ENCODE results near the gene LPAR3.

The LPAR3 gene

GRCh38 chr1:84827976-84828375, 65.0 kb downstream of the LPAR3 start:
- DNase-seq (ENCODE audit: low spot score): no peak

DNA sequence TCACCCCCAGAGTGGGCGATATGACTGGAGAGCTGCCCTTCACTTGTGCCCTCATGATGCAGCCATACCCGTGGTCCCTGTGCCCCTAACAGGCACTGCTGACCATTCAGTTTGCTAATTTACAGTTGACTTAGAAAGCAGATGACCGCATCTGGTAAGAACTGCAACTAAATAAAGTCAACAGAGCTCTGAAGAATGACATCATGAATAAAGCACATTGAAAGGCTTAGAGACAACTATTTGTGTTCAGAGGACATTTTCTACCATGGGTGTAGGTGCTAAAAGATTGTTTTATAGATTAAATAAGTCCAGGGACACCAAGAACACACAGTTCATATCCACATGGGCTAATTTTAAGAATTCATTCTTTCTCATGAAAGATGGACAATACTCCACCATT, 65.5 kb downstream of the LPAR3 start:
- no peak for DNase-seq (ENCODE audit: low spot score)

DNA sequence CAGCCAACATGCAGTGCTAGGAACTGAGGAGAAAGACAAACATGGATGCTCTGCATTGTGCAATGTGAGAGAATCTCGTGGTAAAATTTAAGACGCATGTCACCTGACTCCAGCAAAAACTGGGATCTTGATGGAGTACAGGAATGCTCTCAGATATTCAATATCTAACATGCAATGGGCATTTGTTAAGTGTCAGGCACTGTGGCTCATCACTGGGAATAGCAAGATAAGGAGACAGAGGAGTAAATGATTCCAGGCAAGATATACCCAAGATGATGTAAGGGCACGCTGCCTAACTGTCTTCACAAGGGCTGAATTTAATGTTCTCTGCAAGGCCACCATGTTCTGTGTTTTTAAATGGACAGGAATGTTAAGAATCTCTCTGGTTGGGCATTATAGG, 67.8 kb downstream of the LPAR3 start:
- no peak for DNase-seq (ENCODE audit: low spot score)

- no peak for DNase-seq (ENCODE audit: low spot score)
These were observed 69.0 kb downstream of the LPAR3 start for GRCh38 chr1:84823991-84824390.

DNA sequence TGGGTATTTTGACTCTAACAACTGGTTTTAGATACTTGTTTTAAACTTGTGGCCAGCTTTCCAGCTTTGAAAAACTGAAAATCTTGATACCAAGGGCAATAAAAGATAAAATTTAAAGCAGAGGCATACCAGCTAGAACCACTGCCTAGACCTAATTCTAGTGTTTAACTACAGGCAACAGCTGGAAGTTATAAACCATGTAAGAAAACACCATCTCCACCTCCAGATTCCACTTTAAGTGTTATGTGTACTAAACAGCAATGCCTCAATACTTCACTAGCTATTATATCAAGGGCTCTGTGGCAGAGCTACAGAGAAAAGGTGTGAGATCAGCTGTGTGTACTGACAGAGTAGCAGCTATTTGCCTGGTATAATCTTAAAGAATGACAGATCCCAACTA, 69.5 kb downstream of the LPAR3 start:
- DNase-seq (ENCODE audit: low spot score): no peak

- DNase-seq (ENCODE audit: low spot score): no peak
These were observed 82.7 kb downstream of the LPAR3 start for GRCh38 chr1:84810343-84810742.

DNA sequence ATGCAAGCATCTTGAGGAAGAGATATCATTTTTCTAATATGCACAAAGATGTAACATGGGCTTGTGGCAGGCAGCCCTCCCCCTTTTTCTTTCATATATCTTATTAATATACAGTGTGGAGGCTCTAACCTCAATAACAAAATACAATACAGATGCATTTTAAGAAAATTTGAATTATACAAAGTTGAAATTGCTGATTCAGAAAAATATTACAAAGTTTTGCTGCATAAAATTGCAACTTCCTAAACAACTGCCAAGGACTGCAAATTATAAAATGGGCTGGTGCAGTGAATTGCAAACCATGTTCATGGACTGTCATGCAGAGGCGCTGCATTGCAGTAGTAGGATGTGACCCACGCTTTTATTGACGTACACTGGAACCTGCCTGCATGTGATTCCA, 84.0 kb downstream of the LPAR3 start:
- no peak for DNase-seq (ENCODE audit: low spot score)

- DNase-seq (ENCODE audit: low spot score): no peak
These were observed 89.4 kb downstream of the LPAR3 start for GRCh38 chr1:84803604-84804003.

DNA sequence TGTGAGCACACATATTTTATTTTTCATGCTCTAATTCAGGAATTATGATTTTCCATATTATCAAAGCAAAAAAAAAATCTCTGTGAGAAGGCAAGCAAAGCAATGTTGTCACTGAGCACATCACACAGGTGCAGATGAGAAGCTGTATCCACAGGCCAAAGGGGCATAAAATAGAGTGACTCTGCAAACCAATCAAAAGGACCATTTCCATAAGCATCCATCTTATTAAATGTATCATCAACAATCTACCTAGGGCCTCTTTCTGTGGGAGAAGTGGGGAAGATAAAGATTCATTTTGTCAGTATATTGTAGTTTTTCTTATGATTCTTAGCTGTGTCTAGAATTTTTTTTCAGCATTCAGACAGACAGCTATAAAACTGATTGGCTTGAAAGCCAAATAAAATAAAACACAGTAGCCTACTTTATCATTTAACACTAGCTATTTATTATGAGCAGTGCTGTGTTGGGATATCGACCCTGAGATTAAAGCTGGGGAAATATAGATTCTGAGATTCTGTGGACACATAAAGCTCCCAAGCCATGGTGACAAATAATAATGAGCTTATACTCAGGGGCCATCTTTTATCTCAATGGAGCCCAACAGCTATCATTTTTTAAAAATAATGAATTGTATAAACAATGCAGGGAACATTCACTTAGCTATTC, 90.3 kb downstream of the LPAR3 start:
- DNase-seq (ENCODE audit: low spot score): no peak

- no peak for DNase-seq (ENCODE audit: low spot score)
These were observed 92.6 kb downstream of the LPAR3 start for GRCh38 chr1:84800090-84801073.

GRCh38 chr1:84797603-84798002, 95.4 kb downstream of the LPAR3 start:
- no peak for DNase-seq (ENCODE audit: low spot score)

DNA sequence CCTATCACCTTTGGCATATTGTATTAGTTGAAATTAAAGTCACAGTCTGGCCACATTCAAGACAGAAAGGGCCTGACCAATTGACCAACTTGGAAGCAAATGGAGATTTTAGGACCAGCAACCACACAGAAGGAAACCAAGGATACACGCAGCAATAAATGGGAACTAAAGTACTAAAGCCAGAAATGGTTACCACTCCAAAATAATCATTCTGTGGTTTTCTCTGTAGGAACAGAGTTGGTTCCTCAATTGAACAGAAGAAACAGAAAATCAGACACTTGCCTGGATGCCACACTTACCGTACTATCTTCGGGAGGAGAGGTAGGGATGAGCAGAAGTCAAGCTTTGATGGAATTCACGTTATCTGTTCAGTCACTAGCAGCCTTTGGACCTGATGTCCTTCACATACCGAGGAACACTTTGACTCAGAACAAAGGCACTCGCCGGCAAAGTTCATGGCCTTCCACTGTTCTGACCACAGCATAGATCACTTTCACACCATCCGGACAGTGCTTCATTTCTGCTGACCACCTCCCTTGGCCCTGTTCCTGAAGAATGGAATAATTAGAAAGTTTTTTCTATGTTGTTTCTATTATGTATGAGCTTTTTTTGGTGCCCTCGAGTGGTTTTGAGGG, 96.9 kb downstream of the LPAR3 start:
- DNase-seq (ENCODE audit: low spot score): no peak

DNA sequence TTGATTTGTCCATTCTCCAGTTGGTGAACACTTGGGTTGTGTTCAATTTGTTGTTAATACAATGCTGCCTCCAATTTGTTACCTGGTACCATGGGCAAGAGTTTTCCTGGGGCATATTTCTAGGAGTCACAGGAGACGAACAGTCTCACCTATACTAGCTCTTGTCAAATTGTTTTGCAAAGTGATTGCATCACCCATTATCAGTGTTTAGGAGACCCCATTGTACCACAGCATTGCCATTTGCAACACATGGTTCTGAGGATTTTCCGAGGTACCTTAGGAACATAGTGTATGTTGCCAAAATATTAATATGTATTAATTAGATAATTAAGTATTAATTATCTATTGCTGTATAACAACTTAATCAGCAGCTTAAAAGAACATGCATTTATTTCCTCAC, 97.8 kb downstream of the LPAR3 start:
- no peak for DNase-seq (ENCODE audit: low spot score)

DNA sequence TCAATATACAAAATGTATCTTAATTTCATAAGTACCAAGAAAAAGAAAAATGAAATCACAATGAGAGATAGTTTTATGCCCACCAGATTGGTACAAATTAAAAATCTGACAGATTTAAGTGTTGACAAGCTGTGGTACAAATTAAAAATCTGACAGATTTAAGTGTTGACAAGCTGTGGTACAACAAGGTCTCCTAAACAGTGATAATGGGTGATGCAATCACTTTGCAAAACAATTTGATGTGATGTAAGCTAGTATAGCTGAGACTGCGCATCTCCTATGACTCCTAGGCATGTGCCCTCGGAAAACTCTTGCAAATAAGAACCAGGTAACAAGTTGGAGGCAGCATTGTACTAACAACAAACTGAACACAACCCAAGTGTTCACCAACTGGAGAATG, 100.6 kb downstream of the LPAR3 start:
- DNase-seq (ENCODE audit: low spot score): no peak

GRCh38 chr1:84789014-84789413, 104.0 kb downstream of the LPAR3 start:
- DNase-seq (ENCODE audit: low spot score): no peak

- DNase-seq (ENCODE audit: low spot score): no peak
These were observed 107.6 kb downstream of the LPAR3 start for GRCh38 chr1:84785271-84786036.

DNA sequence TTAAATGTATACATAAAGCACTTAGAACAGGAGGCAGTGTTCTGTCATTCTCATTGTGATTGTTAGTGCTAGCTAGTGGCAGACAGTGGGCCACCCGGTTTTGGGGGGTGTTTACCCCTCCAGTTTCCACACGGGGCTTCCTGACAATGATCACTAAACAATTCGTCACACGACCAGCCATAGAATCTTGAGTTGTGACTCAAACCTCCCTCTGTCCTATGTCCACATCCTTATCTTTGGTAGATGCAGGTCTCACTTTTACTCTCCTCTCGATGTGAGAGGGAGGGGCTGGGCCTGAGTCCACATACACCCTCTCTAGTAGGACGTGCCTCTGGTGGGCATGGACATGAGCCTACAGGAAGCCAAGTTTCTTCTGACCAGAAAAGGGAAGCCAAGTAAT, 110.1 kb downstream of the LPAR3 start:
- DNase-seq (ENCODE audit: low spot score): no peak

GRCh38 chr1:84781946-84782771, 110.8 kb downstream of the LPAR3 start:
- DNase-seq (ENCODE audit: low spot score): no peak

- no peak for DNase-seq (ENCODE audit: low spot score)
These were observed 112.8 kb downstream of the LPAR3 start for GRCh38 chr1:84780000-84780716.

- DNase-seq (ENCODE audit: low spot score): no peak
These were observed 116.4 kb downstream of the LPAR3 start for GRCh38 chr1:84776639-84777038.
